Caki2 (cell line): ENCODE data around the gene AFTPH. TPM values are rescaled to one million over a fixed set of nuclear protein-coding genes. Genes with fewer than 3 reads are reported as not detected.

Experiments
- DNase-seq: peaks from one replicate; pipeline ENCODE4 v3.0.0-alpha.2; 2015; ENCODE audit warnings: low read depth
- in situ Hi-C: cut with HindIII; loops from 2 replicates; pipeline ENCODE4 v1.10.0; 2016; ENCODE audit warnings: low sequenced_read_pairs, low pct_unique_long_range_greater_than_20kb, mixed read lengths
- total RNA-seq: library from RNA; depleted of rRNA; stranded (reverse); fragments of >200 nt; shearing (Covaris generic); gene quantifications from 2 replicates; pipeline ENCODE4 v1.2.3, GENCODE V29; 2014; ENCODE audit warnings: low replicate concordance; rRNA removed

AFTPH gene, protein sequence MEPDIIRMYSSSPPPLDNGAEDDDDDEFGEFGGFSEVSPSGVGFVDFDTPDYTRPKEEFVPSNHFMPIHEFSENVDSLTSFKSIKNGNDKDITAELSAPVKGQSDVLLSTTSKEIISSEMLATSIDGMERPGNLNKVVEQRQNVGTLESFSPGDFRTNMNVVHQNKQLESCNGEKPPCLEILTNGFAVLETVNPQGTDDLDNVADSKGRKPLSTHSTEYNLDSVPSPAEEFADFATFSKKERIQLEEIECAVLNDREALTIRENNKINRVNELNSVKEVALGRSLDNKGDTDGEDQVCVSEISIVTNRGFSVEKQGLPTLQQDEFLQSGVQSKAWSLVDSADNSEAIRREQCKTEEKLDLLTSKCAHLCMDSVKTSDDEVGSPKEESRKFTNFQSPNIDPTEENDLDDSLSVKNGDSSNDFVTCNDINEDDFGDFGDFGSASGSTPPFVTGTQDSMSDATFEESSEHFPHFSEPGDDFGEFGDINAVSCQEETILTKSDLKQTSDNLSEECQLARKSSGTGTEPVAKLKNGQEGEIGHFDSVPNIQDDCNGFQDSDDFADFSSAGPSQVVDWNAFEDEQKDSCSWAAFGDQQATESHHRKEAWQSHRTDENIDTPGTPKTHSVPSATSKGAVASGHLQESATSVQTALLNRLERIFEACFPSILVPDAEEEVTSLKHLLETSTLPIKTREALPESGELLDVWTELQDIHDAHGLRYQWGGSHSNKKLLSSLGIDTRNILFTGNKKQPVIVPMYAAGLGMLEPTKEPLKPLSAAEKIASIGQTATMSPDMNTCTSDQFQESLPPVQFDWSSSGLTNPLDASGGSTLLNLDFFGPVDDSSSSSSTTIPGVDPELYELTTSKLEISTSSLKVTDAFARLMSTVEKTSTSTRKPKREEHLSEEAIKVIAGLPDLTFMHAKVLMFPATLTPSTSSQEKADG
- total RNA-seq, result 20.1 and 23.9 TPM in 2 replicates

DNA sequence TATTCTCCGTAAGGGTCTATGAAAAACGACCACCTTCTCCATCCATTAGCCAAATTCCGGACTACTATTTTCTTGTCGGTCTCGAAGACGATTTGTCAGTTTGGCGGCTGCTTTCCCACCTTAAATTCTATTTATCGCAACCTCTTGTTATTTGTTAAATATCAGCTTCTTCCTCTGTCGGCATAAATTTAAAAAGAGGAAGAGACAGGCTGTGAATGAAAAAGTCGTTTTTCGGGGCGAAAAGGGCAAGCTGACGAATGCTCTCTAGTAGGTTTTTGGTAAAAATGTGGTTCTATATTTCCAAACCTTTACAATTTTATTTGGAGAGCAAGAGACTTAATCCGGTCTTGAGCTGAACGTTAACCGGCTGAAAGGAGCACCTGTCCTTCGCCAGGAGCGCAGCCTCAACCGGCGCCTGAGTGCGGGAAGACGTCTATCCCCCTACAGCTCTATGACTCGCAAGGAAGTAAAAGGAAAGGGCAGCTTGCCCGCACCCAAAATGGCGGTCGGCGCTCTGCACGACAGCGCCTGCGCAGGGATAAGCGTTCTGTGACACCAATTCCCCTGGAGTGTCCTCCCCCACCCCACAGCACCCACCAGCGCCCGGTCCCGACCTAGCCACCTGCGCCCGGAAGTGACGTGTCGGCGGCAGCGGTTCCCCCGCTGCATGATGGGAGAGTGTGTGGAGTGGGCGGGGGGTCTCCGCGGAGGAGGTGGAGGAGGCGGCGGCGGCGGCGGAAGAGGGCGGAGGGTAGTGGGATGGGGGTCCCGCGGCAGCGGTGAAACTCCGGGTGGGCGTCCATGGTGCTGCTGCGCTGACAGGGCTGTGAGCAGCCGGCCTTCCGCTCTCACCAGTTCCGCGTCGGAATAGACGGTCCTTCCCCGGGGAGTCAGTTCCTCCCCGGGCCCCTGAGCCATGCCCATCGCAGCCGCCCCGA lies at the start of gene AFTPH:
Gene AFTPH, plus strand, starts transcription at position 663 of the 938 bp plus-strand sequence. CDS start 27,147 bp downstream, outside the sequence.
- in situ Hi-C loops, result no loop called here
- peak; percentile 99 for DNase-seq

DNA sequence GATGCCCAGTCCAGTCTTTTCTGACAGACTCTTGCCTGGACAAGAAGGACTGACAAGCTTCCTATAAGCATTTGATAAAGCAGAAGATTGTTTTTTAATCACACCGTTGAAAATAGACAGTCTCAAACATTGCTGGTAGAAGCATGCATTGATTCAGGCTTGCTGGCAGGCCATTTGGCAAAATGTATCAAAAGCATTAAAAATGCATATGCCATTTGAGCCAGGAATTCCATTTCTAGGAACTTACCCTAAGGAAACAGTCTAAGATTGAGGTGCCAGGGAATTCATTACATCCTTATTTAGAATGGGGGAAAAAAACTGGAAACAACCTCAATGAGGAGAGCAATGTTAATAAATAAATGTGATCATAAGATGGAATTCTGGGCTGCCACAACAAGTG lies 49.5 kb upstream of the AFTPH start:
- in situ Hi-C loops, result no loop called here
- DNase-seq, result no peak

DNA sequence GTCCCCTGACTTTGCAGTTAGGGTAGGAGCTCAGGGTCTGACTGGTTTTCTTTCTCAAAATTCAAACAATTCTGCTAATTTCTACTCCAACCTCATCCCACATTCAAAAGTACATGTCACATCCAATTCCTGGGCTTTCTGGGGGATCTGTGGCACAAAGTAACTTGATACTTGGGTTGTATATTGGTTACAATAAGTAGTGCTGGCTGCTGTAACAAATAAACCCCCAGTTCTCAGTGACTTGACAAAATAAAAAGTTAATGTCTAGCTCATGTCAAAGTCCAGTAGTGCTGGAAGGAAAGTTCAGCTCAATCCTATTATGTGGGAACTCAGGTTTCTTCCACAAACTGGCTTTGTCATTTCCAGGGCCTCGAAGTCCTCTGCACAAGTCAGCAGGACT lies 47.1 kb upstream of the AFTPH start:
- DNase-seq, result no peak
- in situ Hi-C loops, result no loop called here

DNA sequence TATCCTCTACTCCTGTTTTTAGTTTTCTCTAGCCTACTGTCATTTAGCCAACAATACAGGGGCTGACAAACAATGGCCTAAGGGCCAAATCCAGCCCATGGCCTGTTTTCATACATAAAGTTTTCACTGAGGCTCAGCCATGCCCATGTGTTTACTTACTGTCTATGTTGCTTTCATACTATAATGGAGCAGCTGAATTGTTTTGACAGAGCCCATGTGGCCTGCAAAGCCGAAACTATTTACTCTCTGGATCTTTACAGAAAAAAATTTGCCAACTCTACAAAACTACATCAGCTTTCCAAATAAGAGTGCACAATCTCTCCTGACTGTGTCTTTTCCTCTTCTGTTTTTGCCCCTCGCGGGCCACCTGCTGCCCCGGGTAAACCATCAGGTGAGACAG lies 46.1 kb upstream of the AFTPH start:
- no peak for DNase-seq
- in situ Hi-C loops, result no loop called here

DNA sequence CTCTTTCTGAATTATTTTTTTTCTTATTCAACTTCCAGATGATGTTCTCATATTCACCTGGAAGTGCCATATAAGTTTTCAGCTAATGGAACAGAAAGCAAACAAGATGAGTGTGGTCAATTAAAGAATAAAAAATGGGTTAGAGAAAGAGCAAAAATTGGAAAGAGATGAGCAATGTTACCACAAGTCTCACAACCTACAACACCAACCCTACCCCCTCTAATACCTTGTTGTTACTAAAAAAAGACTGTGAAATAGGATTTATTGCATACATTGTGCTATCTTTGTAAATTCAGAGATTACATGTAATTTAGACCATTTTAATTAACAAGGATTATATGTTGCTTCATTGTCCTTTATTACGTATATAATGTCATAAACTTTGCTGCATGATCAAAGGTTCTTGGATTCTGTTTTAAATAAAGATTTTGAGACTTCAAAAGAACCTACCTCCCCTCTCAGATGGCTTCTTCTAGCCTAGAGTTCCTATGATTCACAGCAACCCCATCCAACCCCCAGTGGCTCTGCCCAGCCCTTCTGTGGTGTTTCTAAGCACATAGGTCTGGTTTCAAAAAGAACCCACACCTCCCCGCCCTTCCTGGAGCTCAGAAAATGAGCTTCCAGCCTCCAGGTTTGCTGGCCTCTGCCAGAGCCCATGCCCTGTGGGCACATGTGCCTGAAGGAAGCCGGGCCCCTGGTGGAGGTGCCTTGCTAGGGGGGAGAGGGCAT lies 45.5 kb upstream of the AFTPH start:
- no peak for DNase-seq
- in situ Hi-C loops, result no loop called here

DNA sequence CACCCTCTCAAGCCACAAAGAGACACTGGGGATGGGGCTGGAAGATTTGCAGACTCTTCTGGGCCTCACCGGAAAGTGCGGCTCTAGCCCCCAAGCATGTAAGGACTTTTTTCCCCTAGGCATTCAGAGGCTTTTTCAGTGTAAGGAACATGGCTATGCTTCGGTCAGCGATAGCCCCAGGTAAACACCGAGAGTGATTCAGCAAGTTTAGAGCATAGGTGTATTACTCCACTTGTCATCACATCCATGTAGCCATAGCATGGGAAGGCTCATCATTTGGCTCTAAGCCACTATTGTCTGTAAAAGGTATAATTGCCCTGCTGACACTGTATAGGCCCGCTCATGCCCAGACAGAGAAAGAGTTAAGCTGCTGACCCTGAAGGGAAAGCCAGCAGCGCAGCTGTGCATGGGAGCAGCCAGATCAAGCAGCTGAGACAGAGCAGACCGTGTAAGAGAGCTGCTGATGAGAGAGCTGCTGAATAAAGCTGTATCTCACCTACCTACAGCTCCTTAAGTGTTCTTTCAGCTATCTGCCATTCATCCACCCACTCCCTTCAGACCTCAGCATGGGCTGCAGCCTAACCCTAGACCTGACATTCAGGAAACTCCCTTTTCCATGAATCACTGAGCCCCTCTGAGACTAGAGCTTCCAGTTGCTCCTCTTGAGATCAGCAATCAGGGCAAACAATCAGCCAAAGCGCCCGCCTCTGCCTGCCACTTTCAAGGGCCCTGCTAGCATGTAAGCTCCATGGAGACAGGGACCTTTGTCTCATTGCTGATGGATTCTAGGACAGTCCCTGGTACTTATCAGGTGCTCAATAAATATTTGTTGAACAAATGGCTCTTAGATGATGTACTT lies 44.6 kb upstream of the AFTPH start:
- in situ Hi-C loops, result no loop called here
- no peak for DNase-seq

DNA sequence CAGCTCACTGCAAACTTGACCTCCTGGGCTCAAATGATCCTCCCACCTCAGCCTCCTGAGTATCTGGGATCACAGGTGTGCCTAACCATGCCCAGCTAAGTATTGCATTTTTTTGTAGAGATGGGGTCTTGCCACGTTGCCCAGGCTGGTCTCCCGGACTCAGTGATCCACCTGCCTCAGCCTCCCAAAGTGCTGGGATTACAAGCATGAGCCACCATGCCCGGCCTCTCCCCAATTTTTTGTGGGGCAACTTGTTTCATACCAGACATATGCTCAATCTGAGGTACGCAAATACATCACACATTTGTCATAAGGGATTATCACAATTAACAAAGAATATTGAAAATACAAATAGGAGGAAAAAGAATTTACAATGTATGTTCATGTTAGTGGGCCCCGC lies 42.5 kb upstream of the AFTPH start:
- no peak for DNase-seq
- in situ Hi-C loops, result no loop called here

DNA sequence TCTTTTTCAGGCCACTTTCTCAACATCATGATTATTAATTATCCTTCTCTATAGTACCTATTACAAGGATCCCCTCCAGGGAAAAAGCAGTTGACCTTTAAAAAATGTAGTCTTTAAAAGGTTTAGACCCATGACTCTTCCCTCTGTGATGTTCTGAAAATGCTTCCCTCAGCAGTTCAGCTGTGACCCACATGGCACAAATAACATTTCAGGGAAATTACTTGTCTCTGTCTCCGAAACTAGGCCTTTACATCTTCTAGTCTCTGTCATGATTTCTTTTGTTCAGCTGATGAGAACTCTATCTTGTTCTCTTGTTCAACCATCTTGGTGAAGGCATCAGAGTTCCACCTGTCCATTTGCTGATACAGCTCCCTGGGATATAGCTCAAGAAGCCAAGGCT lies 41.9 kb upstream of the AFTPH start:
- in situ Hi-C loops, result no loop called here
- DNase-seq, result no peak

DNA sequence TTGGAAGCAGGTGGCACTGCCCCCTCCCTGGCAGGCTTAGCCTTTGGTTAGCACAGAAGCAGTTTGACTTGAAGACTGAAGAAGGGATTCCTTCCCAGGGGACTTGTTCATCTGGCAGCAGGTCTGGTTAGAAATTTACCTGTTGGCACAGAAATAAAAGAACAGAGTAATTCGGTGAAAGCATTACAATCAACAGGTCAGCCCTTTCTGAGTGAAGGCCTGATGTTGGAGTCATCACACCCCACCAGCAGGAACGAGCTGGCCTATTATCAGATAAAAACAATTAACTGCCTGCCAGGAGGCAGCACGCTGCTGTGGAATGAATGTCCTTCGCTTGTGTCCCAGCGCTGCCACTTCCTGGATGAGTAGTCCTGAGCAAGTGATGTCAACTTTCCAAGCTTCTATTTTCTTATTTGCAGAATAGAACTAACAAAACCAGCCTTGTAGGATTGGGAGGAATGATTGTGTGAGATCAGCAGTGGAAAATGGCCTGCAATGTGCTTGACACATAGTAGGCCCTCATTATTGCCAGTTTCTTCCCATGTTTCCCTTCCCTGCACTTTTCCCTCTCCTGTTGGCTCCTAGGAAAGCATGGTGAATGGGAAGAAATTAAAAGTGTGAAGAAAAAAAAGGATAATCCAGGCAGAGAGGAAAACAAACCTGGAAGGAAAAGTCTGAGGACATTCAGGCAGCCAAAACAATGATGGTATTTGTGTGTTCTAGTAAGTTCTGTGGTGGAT lies 41.2 kb upstream of the AFTPH start:
- in situ Hi-C loops, result no loop called here
- DNase-seq, result peak; percentile 30

DNA sequence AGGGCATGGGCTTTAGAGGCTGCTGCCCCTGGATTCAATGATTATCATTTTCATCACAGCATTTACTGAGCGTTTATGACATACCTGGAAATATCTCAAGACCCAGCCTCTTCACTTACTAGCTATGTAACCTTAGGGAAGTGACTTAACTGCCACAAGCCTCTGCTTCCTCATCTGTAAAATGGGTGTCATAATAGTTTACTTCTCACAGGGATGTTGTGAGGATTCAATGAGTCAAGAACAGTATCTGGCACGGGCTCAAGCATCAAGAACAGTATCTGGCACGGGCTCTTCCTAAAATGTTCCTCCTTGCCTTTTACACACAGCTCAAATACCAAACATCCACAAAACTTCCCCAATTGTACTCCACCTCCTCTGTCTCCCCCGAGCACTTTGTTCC lies 38.8 kb upstream of the AFTPH start:
- DNase-seq, result no peak
- in situ Hi-C loops, result no loop called here

DNA sequence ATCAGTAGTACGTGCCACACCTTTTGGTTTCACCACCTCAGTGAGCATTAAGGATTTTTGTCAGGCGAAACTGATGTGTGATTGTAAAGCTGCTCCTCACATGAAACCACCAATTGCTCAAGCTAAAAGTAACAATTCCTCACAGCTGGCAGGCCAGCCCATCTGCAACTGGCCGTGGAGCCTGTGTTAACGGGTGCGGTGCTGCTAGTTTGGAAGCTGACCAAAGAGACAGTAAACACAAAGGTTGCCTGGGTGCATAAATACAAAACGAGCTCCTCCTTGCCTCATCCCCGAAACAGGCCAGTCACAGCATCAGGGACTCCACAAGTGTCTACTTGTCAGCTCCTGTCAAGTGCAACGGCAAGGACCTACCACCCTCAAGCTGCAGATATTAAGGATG lies 38.2 kb upstream of the AFTPH start:
- in situ Hi-C loops, result no loop called here
- DNase-seq, result no peak

DNA sequence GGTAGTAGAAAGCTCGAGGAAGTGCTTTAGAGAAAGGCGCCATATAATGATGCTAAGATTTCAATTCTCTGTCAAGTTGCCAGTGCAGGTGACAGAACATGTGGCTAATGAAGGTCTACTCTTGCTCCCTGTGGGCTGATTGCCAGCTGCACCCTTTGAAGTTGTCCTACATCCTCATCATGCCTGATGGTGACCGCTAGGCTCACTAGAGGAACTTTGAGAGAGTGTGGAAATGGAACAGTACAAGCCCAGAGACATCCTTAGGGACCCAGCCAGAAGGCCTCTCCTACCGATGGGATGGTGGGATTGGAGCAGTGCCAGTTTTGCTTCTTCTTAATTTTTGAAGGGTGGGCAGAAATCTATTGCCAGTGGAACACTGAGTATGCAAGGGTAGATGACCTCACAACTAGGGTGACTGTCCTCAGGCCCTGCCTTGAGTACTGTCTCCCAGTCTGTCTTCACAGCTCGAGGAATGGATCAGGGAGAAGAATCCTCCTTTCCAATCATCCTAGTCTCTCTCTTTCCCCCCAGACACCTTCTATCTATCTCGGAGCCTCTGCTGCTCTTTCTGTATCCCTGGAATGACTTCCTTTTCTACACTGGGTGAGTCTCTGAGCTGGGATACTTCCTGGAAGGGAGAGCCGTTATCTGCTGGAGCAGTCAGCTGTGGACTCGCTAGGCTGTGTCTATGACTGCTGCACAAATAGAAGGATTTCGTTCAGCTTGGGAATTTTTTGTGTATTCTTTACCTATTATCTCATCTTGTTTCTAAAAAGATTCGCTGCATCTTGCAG lies 36.7 kb upstream of the AFTPH start:
- in situ Hi-C loops, result no loop called here
- DNase-seq, result no peak

DNA sequence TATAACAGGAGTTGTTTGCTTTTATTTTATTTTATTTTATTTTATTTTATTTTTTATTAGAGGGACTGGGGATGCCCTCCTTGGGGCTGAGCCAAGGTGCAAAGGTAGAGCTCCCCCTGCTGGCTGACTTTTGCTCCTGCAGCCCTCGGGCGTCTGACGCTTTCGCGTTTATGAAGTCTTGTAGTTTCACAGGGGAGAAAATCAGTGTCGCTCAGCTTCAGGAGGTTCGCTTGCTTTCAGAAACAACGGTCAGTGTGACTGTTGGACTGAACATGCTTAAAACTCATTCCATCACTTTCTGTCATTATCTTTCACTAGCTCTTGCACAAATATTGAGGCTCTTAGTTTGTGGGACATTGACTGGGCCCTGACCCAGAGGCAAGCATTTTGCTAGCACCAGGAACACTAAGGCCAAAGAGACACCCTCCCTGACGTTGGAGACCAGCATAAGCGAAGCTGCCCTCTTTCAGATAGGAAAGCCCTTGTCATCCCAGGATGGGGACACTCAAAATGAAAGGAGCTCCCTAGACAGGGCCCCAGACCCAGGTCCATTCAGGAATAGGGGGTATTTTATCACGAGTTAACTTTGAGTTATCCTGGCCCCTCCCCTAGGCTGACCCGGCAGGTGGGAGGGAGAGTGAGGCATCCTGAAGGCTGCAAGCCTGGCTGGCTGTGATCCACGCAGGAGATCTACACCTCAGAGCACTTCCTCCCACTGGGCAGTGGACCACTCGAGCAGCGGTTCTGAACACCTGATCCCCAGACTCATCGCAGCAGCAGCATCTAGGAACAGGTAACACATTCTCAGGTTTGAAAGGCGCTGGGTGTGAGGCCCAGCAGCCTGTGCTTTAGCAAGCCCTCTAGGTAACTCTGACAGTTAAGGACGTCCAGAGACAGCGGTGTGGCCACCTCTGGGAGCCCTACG lies 35.8 kb upstream of the AFTPH start:
- in situ Hi-C loops, result no loop called here
- peak; percentile 39 for DNase-seq

DNA sequence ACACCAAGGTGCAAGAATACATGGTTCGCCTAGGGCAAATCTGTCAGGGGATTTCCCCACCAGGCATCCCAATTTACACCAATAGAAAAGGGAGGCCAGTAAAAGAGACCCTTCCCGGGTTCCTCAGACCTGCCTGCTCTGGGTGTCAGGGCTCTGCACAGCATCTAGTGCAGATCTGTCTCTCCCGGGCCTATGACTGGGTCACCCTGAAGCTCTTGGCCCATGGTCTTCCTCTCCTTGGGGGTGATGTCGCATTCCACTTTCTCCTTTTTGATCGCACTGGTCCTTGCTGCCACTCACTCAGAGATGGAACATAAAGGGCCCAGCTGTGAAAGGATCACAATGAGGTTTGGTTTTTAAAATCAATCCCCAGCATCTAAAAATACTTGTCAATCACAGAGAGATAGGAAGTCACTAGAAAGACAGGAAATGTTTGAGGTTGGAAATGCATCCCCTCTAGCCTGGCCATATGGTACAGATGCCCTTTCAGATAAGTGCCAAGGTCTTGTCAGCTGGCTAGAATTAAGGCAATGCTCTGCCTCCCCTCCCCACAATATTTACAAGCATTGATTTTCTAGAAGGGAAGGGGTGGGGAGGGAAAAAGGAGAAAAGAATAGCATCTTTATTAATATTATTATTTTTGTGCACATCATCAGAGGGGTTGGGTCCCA lies 34.9 kb upstream of the AFTPH start:
- no peak for DNase-seq
- in situ Hi-C loops, result no loop called here
